Measurements from ENCODE around the gene APLN.

DNA sequence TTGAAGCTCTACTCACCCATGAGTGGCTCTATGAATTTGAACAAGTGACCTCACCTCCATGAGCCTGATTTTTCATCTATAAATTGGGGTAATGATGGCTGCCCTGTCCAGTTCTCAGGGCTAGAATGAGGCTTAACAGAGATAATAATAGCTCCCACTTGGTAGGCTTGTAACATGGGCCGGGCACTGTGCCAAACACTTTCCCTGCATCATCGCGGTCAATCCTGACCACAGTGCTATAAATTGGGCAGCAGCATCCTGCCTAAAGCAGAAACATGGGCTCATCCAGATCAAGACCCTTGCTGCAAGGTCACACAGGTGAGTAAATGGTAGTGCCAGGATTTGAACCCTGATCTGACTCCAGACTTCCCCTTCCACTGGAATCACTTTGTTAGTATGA is 12.8 kb downstream of the APLN start:
- TF ChIP-seq POLR2A (IDR thresholded peaks at IDR 0.05) (no peak), POLR2AphosphoS5 (IDR thresholded peaks at IDR 0.05) (no peak)
- TF ChIP-seq, protein P1, sequence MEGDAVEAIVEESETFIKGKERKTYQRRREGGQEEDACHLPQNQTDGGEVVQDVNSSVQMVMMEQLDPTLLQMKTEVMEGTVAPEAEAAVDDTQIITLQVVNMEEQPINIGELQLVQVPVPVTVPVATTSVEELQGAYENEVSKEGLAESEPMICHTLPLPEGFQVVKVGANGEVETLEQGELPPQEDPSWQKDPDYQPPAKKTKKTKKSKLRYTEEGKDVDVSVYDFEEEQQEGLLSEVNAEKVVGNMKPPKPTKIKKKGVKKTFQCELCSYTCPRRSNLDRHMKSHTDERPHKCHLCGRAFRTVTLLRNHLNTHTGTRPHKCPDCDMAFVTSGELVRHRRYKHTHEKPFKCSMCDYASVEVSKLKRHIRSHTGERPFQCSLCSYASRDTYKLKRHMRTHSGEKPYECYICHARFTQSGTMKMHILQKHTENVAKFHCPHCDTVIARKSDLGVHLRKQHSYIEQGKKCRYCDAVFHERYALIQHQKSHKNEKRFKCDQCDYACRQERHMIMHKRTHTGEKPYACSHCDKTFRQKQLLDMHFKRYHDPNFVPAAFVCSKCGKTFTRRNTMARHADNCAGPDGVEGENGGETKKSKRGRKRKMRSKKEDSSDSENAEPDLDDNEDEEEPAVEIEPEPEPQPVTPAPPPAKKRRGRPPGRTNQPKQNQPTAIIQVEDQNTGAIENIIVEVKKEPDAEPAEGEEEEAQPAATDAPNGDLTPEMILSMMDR (IDR thresholded peaks at IDR 0.05), result no peak
